Activated naive CD4-positive, alpha-beta T cell treated with anti-CD3 and anti-CD28 coated beads, Interleukin-2, amount 50 U/mL, for 24 hours (primary cell): ENCODE data around the gene SETSIP.
"Not testable (repeated sequence)": the region's sequence is repeated elsewhere in the genome, so short reads cannot be mapped to it uniquely, and the experiment has no call there.

Source experiments
- H3K27ac Mint-ChIP-seq: one replicate; pipeline ENCODE4 v1.8.0; 2021; ENCODE audit warnings: mild to moderate bottlenecking, mixed read lengths
- H3K27me3 Mint-ChIP-seq: one replicate; pipeline ENCODE4 v1.8.0; 2021; ENCODE audit warnings: mixed read lengths
- H3K36me3 Mint-ChIP-seq: one replicate; pipeline ENCODE4 v1.8.0; 2021; ENCODE audit warnings: mixed read lengths
- H3K4me1 Mint-ChIP-seq: one replicate; pipeline ENCODE4 v1.8.0; 2021; ENCODE audit warnings: mixed read lengths
- H3K4me3 Mint-ChIP-seq: one replicate; pipeline ENCODE4 v1.8.0; 2021; ENCODE audit warnings: mild to moderate bottlenecking, mixed read lengths
- H3K9me3 Mint-ChIP-seq: one replicate; pipeline ENCODE4 v1.8.0; 2021; ENCODE audit warnings: mixed read lengths

SETSIP gene

GRCh38 chr1:92079441-92079840 lies 4.2 kb upstream of the SETSIP start:
- peaks cover 27% of the 10 kb centered on the region for H3K4me1 Mint-ChIP-seq
- no peak overlapping the region for H3K27ac Mint-ChIP-seq
- H3K36me3 Mint-ChIP-seq = no peaks in the 10 kb centered on the region
- no peaks in the 10 kb centered on the region for H3K27me3 Mint-ChIP-seq
- no peaks in the 10 kb centered on the region for H3K9me3 Mint-ChIP-seq
- peak overlapping the region; percentile 40 for H3K4me3 Mint-ChIP-seq

GRCh38 chr1:92078077-92078476 lies 2.9 kb upstream of the SETSIP start:
- H3K4me3 Mint-ChIP-seq, H3K9me3 Mint-ChIP-seq, H3K36me3 Mint-ChIP-seq, H3K27me3 Mint-ChIP-seq, H3K27ac Mint-ChIP-seq: not testable (repeated sequence)
- peaks cover 23% of the 10 kb centered on the region for H3K4me1 Mint-ChIP-seq

GRCh38 chr1:92076363-92076762 lies 1.2 kb upstream of the SETSIP start:
- no peaks in the 10 kb centered on the region for H3K9me3 Mint-ChIP-seq
- H3K36me3 Mint-ChIP-seq = no peaks in the 10 kb centered on the region
- peaks cover 10% of the 10 kb centered on the region for H3K4me1 Mint-ChIP-seq
- H3K4me3 Mint-ChIP-seq = no peak overlapping the region
- H3K27ac Mint-ChIP-seq = no peak overlapping the region
- H3K27me3 Mint-ChIP-seq = no peaks in the 10 kb centered on the region

- not testable (repeated sequence) for H3K27ac Mint-ChIP-seq, H3K9me3 Mint-ChIP-seq, H3K27me3 Mint-ChIP-seq, H3K36me3 Mint-ChIP-seq, H3K4me1 Mint-ChIP-seq, H3K4me3 Mint-ChIP-seq
Measured at GRCh38 chr1:92074446-92074845, 765 bp downstream of the SETSIP start.

GRCh38 chr1:92070892-92071291 lies 4.3 kb downstream of the SETSIP start:
- Mint-ChIP-seq H3K4me3 (no peak overlapping the region), H3K9me3 (no peaks in the 10 kb centered on the region), H3K36me3 (no peaks in the 10 kb centered on the region), H3K27me3 (no peaks in the 10 kb centered on the region), H3K4me1 (no peaks in the 10 kb centered on the region), H3K27ac (no peak overlapping the region)

GRCh38 chr1:92066321-92066720 lies 8.9 kb downstream of the SETSIP start:
- Mint-ChIP-seq H3K4me3 (no peak overlapping the region), H3K9me3 (no peaks in the 10 kb centered on the region), H3K27ac (no peak overlapping the region), H3K4me1 (no peaks in the 10 kb centered on the region), H3K27me3 (no peaks in the 10 kb centered on the region), H3K36me3 (peaks cover 1% of the 10 kb centered on the region)

GRCh38 chr1:92065042-92065441 lies 10.2 kb downstream of the SETSIP start:
- Mint-ChIP-seq H3K27ac (no peak overlapping the region), H3K27me3 (no peaks in the 10 kb centered on the region), H3K36me3 (peaks cover 1% of the 10 kb centered on the region), H3K9me3 (no peaks in the 10 kb centered on the region), H3K4me3 (no peak overlapping the region), H3K4me1 (no peaks in the 10 kb centered on the region)

- Mint-ChIP-seq H3K27me3 (peaks cover 1% of the 10 kb centered on the region), H3K4me1 (no peaks in the 10 kb centered on the region)
Measured at GRCh38 chr1:92051948-92052347, 23.3 kb downstream of the SETSIP start.

GRCh38 chr1:92045766-92046495 lies 29.3 kb downstream of the SETSIP start:
- H3K27ac Mint-ChIP-seq = no peak overlapping the region
- peaks cover 3% of the 10 kb centered on the region for H3K27me3 Mint-ChIP-seq
- no peaks in the 10 kb centered on the region for H3K9me3 Mint-ChIP-seq
- no peaks in the 10 kb centered on the region for H3K4me1 Mint-ChIP-seq
- H3K4me3 Mint-ChIP-seq = no peak overlapping the region
- H3K36me3 Mint-ChIP-seq = no peaks in the 10 kb centered on the region

More at GRCh38 chr1:92051948-92052347, 23.3 kb downstream of the SETSIP start:
- Mint-ChIP-seq H3K4me3 (no peak overlapping the region), H3K9me3 (no peaks in the 10 kb centered on the region), H3K27ac (no peak overlapping the region), H3K36me3 (no peaks in the 10 kb centered on the region)

- Mint-ChIP-seq H3K9me3 (no peaks in the 10 kb centered on the region), H3K4me1 (no peaks in the 10 kb centered on the region), H3K27ac (no peak overlapping the region), H3K36me3 (no peaks in the 10 kb centered on the region), H3K4me3 (no peak overlapping the region), H3K27me3 (peaks cover 3% of the 10 kb centered on the region)
Measured at GRCh38 chr1:92043621-92044020, 31.6 kb downstream of the SETSIP start.

GRCh38 chr1:92040971-92041370 lies 34.2 kb downstream of the SETSIP start:
- H3K9me3 Mint-ChIP-seq = no peaks in the 10 kb centered on the region
- H3K36me3 Mint-ChIP-seq = no peaks in the 10 kb centered on the region
- H3K4me1 Mint-ChIP-seq = no peaks in the 10 kb centered on the region
- H3K4me3 Mint-ChIP-seq = no peak overlapping the region
- H3K27me3 Mint-ChIP-seq = peaks cover 2% of the 10 kb centered on the region
- no peak overlapping the region for H3K27ac Mint-ChIP-seq

GRCh38 chr1:92038695-92039346 lies 36.4 kb downstream of the SETSIP start:
- Mint-ChIP-seq H3K27ac (no peak overlapping the region), H3K9me3 (no peaks in the 10 kb centered on the region), H3K36me3 (no peaks in the 10 kb centered on the region), H3K27me3 (no peaks in the 10 kb centered on the region), H3K4me1 (no peaks in the 10 kb centered on the region), H3K4me3 (no peak overlapping the region)

- Mint-ChIP-seq H3K27ac (no peak overlapping the region), H3K36me3 (no peaks in the 10 kb centered on the region), H3K27me3 (peaks cover 2% of the 10 kb centered on the region), H3K9me3 (no peaks in the 10 kb centered on the region), H3K4me3 (no peak overlapping the region), H3K4me1 (no peaks in the 10 kb centered on the region)
Measured at GRCh38 chr1:92037400-92037799, 37.8 kb downstream of the SETSIP start.

GRCh38 chr1:92031281-92032110 lies 43.7 kb downstream of the SETSIP start:
- Mint-ChIP-seq H3K36me3 (peaks cover 2% of the 10 kb centered on the region), H3K4me3 (no peak overlapping the region), H3K4me1 (peaks cover 19% of the 10 kb centered on the region), H3K9me3 (no peaks in the 10 kb centered on the region), H3K27me3 (peaks cover 19% of the 10 kb centered on the region), H3K27ac (peak overlapping the region; percentile 74)

- Mint-ChIP-seq H3K4me1 (peaks cover 19% of the 10 kb centered on the region), H3K27ac (no peak overlapping the region), H3K4me3 (peak overlapping the region; percentile 73)
Measured at GRCh38 chr1:92030656-92031107, 44.5 kb downstream of the SETSIP start.

More at GRCh38 chr1:92030656-92031107, 44.5 kb downstream of the SETSIP start:
- H3K9me3 Mint-ChIP-seq = no peaks in the 10 kb centered on the region
- H3K27me3 Mint-ChIP-seq = peaks cover 19% of the 10 kb centered on the region
- peaks cover 2% of the 10 kb centered on the region for H3K36me3 Mint-ChIP-seq
